MG63 (cell line): Measurements from ENCODE around the gene RASIP1. TPM values are rescaled to one million over a fixed set of nuclear protein-coding genes. Genes with fewer than 3 reads are reported as not detected.

Source experiments
- DNase-seq: peaks from one replicate; pipeline ENCODE4 v3.0.0-alpha.2; 2020
- H3K27me3 ChIP-seq: fragments of 250-450 bp; sonication (Bioruptor Pico); 2 replicates; pipeline ENCODE4 v1.5.1; 2020; ENCODE audit warnings: mild to moderate bottlenecking, moderate library complexity
- H3K36me3 ChIP-seq: fragments of 250-450 bp; sonication (Bioruptor Pico); 2 replicates; pipeline ENCODE4 v1.5.1; 2020; ENCODE audit warnings: mild to moderate bottlenecking, moderate library complexity
- H3K4me3 ChIP-seq: fragments of 250-450 bp; sonication (Bioruptor Pico); 2 replicates; pipeline ENCODE4 v1.5.1; 2020; ENCODE audit warnings: mild to moderate bottlenecking, moderate library complexity
- H3K9me3 ChIP-seq: fragments of 250-450 bp; sonication (Bioruptor Pico); 2 replicates; pipeline ENCODE4 v1.5.1; 2020; ENCODE audit warnings: mild to moderate bottlenecking, moderate library complexity
- total RNA-seq: library from RNA; depleted of rRNA; stranded (reverse); fragments of >200 nt; shearing (Covaris generic); gene quantifications from 2 replicates; pipeline ENCODE4 v1.2.3, GENCODE V29; 2014; ENCODE audit warnings: low replicate concordance

RASIP1 gene
- total RNA-seq, 1 experiment from 2014 or later = 0.72 TPM

GRCh38 chr19:48742096-48742495, 1.7 kb upstream of the RASIP1 start:
- no peak overlapping the region for H3K4me3 ChIP-seq
- no peaks in the 10 kb centered on the region for H3K9me3 ChIP-seq
- H3K36me3 ChIP-seq = no peaks in the 10 kb centered on the region
- no peaks in the 10 kb centered on the region for H3K27me3 ChIP-seq
- DNase-seq = no peak

GRCh38 chr19:48741129-48741999, 954 bp upstream of the RASIP1 start:
- no peak overlapping the region for H3K4me3 ChIP-seq
- no peaks in the 10 kb centered on the region for H3K36me3 ChIP-seq
- no peaks in the 10 kb centered on the region for H3K9me3 ChIP-seq
- H3K27me3 ChIP-seq = no peaks in the 10 kb centered on the region
- no peak for DNase-seq

GRCh38 chr19:48739404-48740163, 826 bp downstream of the RASIP1 start:
- no peak for DNase-seq
- no peaks in the 10 kb centered on the region for H3K36me3 ChIP-seq
- H3K4me3 ChIP-seq = no peak overlapping the region; the same call in 1 of the 2 replicates
- H3K27me3 ChIP-seq = no peaks in the 10 kb centered on the region
- no peaks in the 10 kb centered on the region for H3K9me3 ChIP-seq

- Histone ChIP-seq H3K27me3 (no peaks in the 10 kb centered on the region), H3K36me3 (no peaks in the 10 kb centered on the region), H3K4me3 (peak overlapping the region; percentile 29), H3K9me3 (no peaks in the 10 kb centered on the region)
- DNase-seq = peak; percentile 95
Observed at GRCh38 chr19:48738557-48739403, 1.6 kb downstream of the RASIP1 start.

GRCh38 chr19:48737360-48737998, 2.9 kb downstream of the RASIP1 start:
- DNase-seq = no peak
- Histone ChIP-seq H3K4me3 (no peak overlapping the region), H3K27me3 (no peaks in the 10 kb centered on the region)

GRCh38 chr19:48735031-48735615, 5.3 kb downstream of the RASIP1 start:
- H3K9me3 ChIP-seq = no peaks in the 10 kb centered on the region
- H3K36me3 ChIP-seq = no peaks in the 10 kb centered on the region
- H3K4me3 ChIP-seq = no peak overlapping the region
- DNase-seq = no peak
- H3K27me3 ChIP-seq = peaks cover 2% of the 10 kb centered on the region; the same call in 1 of the 2 replicates

More at GRCh38 chr19:48737360-48737998, 2.9 kb downstream of the RASIP1 start:
- no peaks in the 10 kb centered on the region for H3K36me3 ChIP-seq
- H3K9me3 ChIP-seq = no peaks in the 10 kb centered on the region

GRCh38 chr19:48734625-48735024, 5.8 kb downstream of the RASIP1 start:
- Histone ChIP-seq H3K9me3 (no peaks in the 10 kb centered on the region), H3K4me3 (no peak overlapping the region)

GRCh38 chr19:48731452-48731851, 9.0 kb downstream of the RASIP1 start:
- H3K9me3 ChIP-seq = 0 out of 2 replicates have a peak, but pooled peaks cover 2% of the 10 kb centered on the region
- H3K27me3 ChIP-seq = peaks cover 2% of the 10 kb centered on the region; the same call in 1 of the 2 replicates
- DNase-seq = no peak
- H3K4me3 ChIP-seq = no peak overlapping the region
- H3K36me3 ChIP-seq = no peaks in the 10 kb centered on the region

More at GRCh38 chr19:48734625-48735024, 5.8 kb downstream of the RASIP1 start:
- Histone ChIP-seq H3K27me3 (peaks cover 2% of the 10 kb centered on the region; the same call in 1 of the 2 replicates), H3K36me3 (no peaks in the 10 kb centered on the region)
- no peak for DNase-seq

- H3K36me3 ChIP-seq = no peaks in the 10 kb centered on the region
- H3K27me3 ChIP-seq = peaks cover 2% of the 10 kb centered on the region; the same call in 1 of the 2 replicates
- H3K4me3 ChIP-seq = no peak overlapping the region
- H3K9me3 ChIP-seq = peaks cover 9% of the 10 kb centered on the region
- DNase-seq = no peak
Observed at GRCh38 chr19:48728911-48729664, 11.3 kb downstream of the RASIP1 start.

- no peak overlapping the region for H3K4me3 ChIP-seq
- H3K9me3 ChIP-seq = peaks cover 9% of the 10 kb centered on the region
- no peak for DNase-seq
- H3K36me3 ChIP-seq = no peaks in the 10 kb centered on the region
- peaks cover under 1% of the 10 kb centered on the region; the same call in 1 of the 2 replicates for H3K27me3 ChIP-seq
Observed at GRCh38 chr19:48726556-48726955, 13.9 kb downstream of the RASIP1 start.

- no peak overlapping the region for H3K4me3 ChIP-seq
- H3K36me3 ChIP-seq = no peaks in the 10 kb centered on the region
- peaks cover 9% of the 10 kb centered on the region for H3K9me3 ChIP-seq
- peak; percentile 78 for DNase-seq
- H3K27me3 ChIP-seq = no peaks in the 10 kb centered on the region
Observed at GRCh38 chr19:48724796-48725753, 15.3 kb downstream of the RASIP1 start.

- Histone ChIP-seq H3K36me3 (no peaks in the 10 kb centered on the region), H3K27me3 (no peaks in the 10 kb centered on the region), H3K9me3 (peaks cover 9% of the 10 kb centered on the region), H3K4me3 (no peak overlapping the region)
- no peak for DNase-seq
Observed at GRCh38 chr19:48722196-48722708, 18.2 kb downstream of the RASIP1 start.

GRCh38 chr19:48720613-48721296, 19.7 kb downstream of the RASIP1 start:
- peak; percentile 96 for DNase-seq
- H3K36me3 ChIP-seq = no peaks in the 10 kb centered on the region
- no peaks in the 10 kb centered on the region for H3K9me3 ChIP-seq
- no peaks in the 10 kb centered on the region for H3K27me3 ChIP-seq
- H3K4me3 ChIP-seq = peak overlapping the region; percentile 62
